Lung (tissue), 12 donors: Measurements from ENCODE around the gene TMEM272. TPM values are rescaled to one million over a fixed set of nuclear protein-coding genes. Genes with fewer than 3 reads are reported as not detected.

Experiments
- ATAC-seq: fragments of 200-7000 bp; cut with Tn5 transposase; one replicate; pipeline ENCODE4 v1.9.1; 2020; ENCODE audit warnings: moderate number of reproducible peaks; ENCODE audit not compliant: insufficient read depth, low FRiP score
- DNase-seq, 3 donors: peaks; one replicate each; pipeline ENCODE4 v3.0.0-alpha.2; 2013 to 2017
- H3K27ac ChIP-seq, 2 donors: one replicate each; pipeline ENCODE4 v1.5.1; 2013; ENCODE audit warnings: mild to moderate bottlenecking in 2 of 2, moderate library complexity in 2 of 2, control low read depth in 1 of 2, inconsistent platforms in 1 of 2, low read depth in 1 of 2, low read length in 1 of 2
- H3K27me3 ChIP-seq, 3 donors: one replicate each; pipeline ENCODE4 v1.5.1; 2013; ENCODE audit warnings: low read length in 2 of 3; ENCODE audit not compliant: control insufficient read depth in 3 of 3, insufficient read depth in 3 of 3
- H3K36me3 ChIP-seq, 4 donors: one replicate each; pipeline ENCODE4 v1.5.1; 2013; ENCODE audit warnings: low read length in 4 of 4, mild to moderate bottlenecking in 1 of 4, moderate library complexity in 1 of 4; ENCODE audit not compliant: control insufficient read depth in 4 of 4, insufficient read depth in 4 of 4
- H3K4me1 ChIP-seq, 5 donors: one replicate each; pipeline ENCODE4 v1.5.1; 2013; ENCODE audit warnings: low read length in 5 of 5, mild to moderate bottlenecking in 2 of 5, moderate library complexity in 1 of 5; ENCODE audit not compliant: control insufficient read depth in 5 of 5, insufficient read depth in 5 of 5
- H3K4me3 ChIP-seq: one replicate; pipeline ENCODE4 v1.5.1; 2013; ENCODE audit warnings: mild to moderate bottlenecking, control low read depth, moderate library complexity
- H3K9ac ChIP-seq, 2 donors: one replicate each; pipeline ENCODE4 v1.5.1; 2013; ENCODE audit warnings: low read length in 2 of 2, control low read depth in 1 of 2; ENCODE audit not compliant: insufficient read depth in 1 of 2
- H3K9me3 ChIP-seq, 4 donors: one replicate each; pipeline ENCODE4 v1.5.1; 2013; ENCODE audit warnings: low read length in 3 of 4, mild to moderate bottlenecking in 1 of 4, moderate library complexity in 1 of 4; ENCODE audit not compliant: control insufficient read depth in 4 of 4, insufficient read depth in 3 of 4
- WGBS, 2 donors: extraction: QIAGEN DNeasy Blood & Tissue Kit; methylation state at CpG; one replicate each; pipeline ENCODE4 v1.1.7; 2013; 5-methylcytosine and 5-hydroxymethylcytosine counted together
- polyA plus RNA-seq, 2 donors: library from polyadenylated mRNA; stranded (reverse); fragments of 200-250 nt; gene quantifications; one replicate each; pipeline ENCODE4 v1.2.1, GENCODE V29; 2013
- total RNA-seq, 2 donors: library from RNA; depleted of rRNA in 1 of 2; stranded (reverse); fragments of >200 nt in 1 of 2; gene quantifications; one replicate each; pipeline ENCODE4 v1.2.1, GENCODE V29; 2014 to 2021
- TF ChIP-seq, protein P1 (sequence below): IDR thresholded peaks from 2 replicates; pipeline ENCODE4 v1.5.1; 2012; ENCODE audit warnings: mild to moderate bottlenecking; ENCODE audit errors: control extremely low read depth, extremely low read depth
- donor health status: control.
- donor health status: control.
- donor health status: Bipolar disorder and iron deficiency.
- donor health status: healthy.
- donor health status: DM: yes; HTN: yes; CAD: no.

TMEM272 gene
- total and polyA plus RNA-seq, 4 donors: 0.08 to 0.55 (median 0.09) TPM

DNA sequence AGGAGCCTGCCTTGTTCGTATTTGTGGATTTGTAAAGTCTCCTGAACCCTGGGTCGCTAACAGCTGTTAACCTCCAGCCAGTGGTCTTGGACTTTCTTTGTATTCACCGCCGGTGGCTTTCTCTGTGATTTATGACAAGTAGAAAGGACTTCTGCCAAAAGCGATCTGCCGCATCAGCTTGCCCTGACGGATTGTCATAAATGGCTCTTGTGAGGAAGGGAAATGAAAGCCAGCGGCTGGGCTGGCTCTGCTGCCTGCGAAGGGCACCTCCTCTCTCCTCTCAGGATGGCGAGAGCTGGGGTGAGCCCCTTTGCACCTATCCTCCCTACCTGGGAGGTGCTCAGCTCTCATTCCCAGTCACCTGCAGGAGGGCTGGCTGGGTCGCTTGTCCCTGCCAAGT is 66.6 kb downstream of the TMEM272 start:
- Histone ChIP-seq H3K9me3 (no peaks in the 10 kb centered on the region), H3K9ac (no peak overlapping the region), H3K36me3 (peaks cover 0 to 5% (median 0%) of the 10 kb centered on the region in 4 donors), H3K4me1 (no peaks in the 10 kb centered on the region), H3K27ac (no peak overlapping the region), H3K4me3 (no peak overlapping the region), H3K27me3 (no peaks in the 10 kb centered on the region)
- no peak for ATAC-seq
- WGBS, 2 donors: 42 to 60% methylated on average over 11 of the region's 11 CpGs
- TF ChIP-seq, protein P1, sequence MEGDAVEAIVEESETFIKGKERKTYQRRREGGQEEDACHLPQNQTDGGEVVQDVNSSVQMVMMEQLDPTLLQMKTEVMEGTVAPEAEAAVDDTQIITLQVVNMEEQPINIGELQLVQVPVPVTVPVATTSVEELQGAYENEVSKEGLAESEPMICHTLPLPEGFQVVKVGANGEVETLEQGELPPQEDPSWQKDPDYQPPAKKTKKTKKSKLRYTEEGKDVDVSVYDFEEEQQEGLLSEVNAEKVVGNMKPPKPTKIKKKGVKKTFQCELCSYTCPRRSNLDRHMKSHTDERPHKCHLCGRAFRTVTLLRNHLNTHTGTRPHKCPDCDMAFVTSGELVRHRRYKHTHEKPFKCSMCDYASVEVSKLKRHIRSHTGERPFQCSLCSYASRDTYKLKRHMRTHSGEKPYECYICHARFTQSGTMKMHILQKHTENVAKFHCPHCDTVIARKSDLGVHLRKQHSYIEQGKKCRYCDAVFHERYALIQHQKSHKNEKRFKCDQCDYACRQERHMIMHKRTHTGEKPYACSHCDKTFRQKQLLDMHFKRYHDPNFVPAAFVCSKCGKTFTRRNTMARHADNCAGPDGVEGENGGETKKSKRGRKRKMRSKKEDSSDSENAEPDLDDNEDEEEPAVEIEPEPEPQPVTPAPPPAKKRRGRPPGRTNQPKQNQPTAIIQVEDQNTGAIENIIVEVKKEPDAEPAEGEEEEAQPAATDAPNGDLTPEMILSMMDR: no peak
- DNase-seq: no peak

DNA sequence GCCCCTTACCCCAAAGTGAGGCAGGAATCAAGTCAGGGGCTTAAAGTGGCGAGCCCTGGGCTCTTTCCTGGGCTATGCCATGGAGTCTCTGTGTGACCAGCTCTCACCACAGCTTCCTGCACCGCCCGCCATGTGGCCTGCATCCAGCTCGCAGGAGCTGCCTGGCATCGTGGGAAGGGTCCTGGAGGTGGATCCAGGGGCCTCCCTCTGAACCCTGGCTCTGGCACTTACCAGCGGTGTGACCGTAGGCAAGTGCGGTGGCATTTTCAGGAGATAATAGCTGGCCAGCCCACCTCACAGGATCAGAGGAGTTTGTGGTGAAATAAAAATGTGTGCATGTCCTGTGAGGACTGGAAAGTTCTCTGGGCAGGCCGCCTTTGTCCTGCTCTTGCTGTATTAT is 67.1 kb downstream of the TMEM272 start:
- no peak overlapping the region for H3K9ac ChIP-seq
- H3K9me3 ChIP-seq: no peaks in the 10 kb centered on the region
- TF ChIP-seq, protein P1: no peak
- no peaks in the 10 kb centered on the region for H3K4me1 ChIP-seq
- H3K27me3 ChIP-seq: no peaks in the 10 kb centered on the region
- ATAC-seq (no peak), DNase-seq (no peak)
- H3K27ac ChIP-seq: no peak overlapping the region
- WGBS, 2 donors: 66 to 82% methylated on average over 9 of the region's 9 CpGs
- no peak overlapping the region for H3K4me3 ChIP-seq
- peaks cover 0 to 6% (median 0%) of the 10 kb centered on the region in 4 donors for H3K36me3 ChIP-seq

DNA sequence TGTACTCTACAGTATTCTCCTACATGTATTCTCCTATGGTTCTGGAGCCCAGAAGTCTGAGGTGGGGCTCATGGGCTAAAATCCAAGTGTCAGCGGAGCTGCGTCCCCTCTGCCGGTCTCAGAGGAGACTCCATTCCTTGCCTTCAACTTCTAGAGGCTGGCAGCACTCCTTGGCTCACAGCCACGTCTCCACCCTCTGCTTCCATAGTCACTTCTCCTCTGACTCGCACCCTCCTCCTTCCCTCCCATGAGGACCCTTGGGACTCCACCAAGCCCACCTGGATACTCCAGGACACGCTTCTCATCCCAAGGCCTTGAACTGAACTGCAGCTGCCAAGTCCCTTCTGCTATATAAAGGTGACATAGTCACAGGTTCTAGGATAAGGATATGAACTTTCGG is 68.8 kb downstream of the TMEM272 start:
- no peak overlapping the region for H3K4me3 ChIP-seq
- 89 to 91% methylated on average over 7 of the region's 7 CpGs for WGBS, 2 donors
- H3K9ac ChIP-seq: no peak overlapping the region
- H3K27ac ChIP-seq: no peak overlapping the region
- TF ChIP-seq, protein P1: no peak
- peaks cover 0 to 6% (median 0%) of the 10 kb centered on the region in 4 donors for H3K36me3 ChIP-seq
- no peaks in the 10 kb centered on the region for H3K4me1 ChIP-seq
- DNase-seq: no peak
- no peaks in the 10 kb centered on the region for H3K9me3 ChIP-seq
- H3K27me3 ChIP-seq: no peaks in the 10 kb centered on the region
- no peak for ATAC-seq

DNA sequence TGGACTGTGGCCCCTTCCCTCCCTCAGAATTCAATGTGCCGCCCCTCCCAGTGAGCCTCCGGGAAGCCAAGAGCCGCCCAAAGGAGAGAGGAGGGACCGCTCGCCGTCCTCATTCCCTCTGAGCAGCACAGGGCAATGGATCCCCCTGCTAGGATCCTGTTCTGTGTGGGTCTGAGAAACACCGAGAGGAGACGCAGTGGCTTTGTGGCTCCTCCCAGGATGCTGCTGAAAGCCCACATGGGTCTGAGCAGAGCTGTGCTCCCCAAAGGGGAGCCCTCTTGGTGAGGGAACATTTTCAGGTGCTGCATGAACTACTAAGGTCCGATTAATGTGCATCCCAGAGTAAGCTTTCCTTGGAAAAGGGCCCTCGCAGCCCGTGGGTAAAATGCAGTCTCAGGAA is 71.5 kb downstream of the TMEM272 start:
- H3K27ac ChIP-seq: no peak overlapping the region
- WGBS, 2 donors: 89 to 90% methylated on average over 10 to 11 of the region's 11 CpGs
- no peaks in the 10 kb centered on the region for H3K9me3 ChIP-seq
- TF ChIP-seq, protein P1: no peak
- no peak overlapping the region for H3K9ac ChIP-seq
- no peaks in the 10 kb centered on the region for H3K27me3 ChIP-seq
- no peak overlapping the region for H3K4me3 ChIP-seq
- ATAC-seq: no peak
- peaks cover 0 to 8% (median 3%) of the 10 kb centered on the region in 5 donors for H3K4me1 ChIP-seq
- no peak for DNase-seq
- peaks cover 0 to 7% (median 0%) of the 10 kb centered on the region in 4 donors for H3K36me3 ChIP-seq
